ENCODE measurements around the gene DHRS1.

Gene DHRS1

DNA sequence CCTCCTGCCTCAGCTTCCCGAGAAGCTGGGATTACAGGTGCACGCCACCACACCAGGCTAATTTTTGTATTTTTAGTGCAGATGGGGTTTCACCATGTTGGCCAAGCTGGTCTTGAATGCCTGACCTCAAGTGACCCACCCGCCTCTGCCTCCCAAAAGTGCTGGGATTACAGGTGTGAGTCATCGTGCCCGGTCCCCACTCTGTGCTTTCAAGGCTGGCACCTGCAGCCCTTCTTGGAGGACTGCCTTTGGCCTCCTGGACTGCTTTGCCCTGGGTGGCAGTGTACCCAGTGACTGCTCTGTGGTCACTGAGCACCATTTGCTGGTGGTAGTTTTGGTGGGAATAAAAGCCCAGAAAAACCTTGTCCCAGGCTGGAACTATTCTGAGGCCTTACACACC is 12.6 kb downstream of the DHRS1 start:
- no peaks in the 10 kb centered on the region for H3K27me3 ChIP-seq (ENCODE audit: insufficient read depth, low read length, poor library complexity, severe bottlenecking)

DNA sequence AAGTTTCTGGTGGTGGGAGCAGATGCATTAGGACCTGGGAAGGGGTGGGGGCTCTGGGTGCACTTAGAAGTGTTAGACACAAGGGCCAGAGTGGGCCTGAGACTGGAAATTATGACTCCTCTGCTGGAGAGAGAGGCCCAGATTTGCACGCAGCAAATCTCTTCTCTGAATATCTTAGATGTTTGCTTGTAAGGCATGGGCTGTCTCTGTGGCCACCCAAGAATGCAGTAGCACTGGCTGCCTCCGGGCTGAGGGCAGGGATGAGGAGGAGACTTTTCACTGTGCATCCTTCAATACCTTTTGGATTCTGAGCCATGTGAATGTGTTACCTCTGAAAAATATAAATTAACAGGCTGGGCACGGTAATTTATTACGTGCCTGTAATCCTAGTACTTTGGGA is 14.2 kb downstream of the DHRS1 start:
- no peaks in the 10 kb centered on the region for H3K79me2 ChIP-seq (ENCODE audit: insufficient read depth, low read length)
- no peak overlapping the region for H3K4me3 ChIP-seq (ENCODE audit: low read length, poor library complexity, severe bottlenecking)
- H3K4me2 ChIP-seq (ENCODE audit: low read depth, low read length, poor library complexity, severe bottlenecking): no peak overlapping the region
- no peaks in the 10 kb centered on the region for H3K27me3 ChIP-seq (ENCODE audit: insufficient read depth, low read length, poor library complexity, severe bottlenecking)
- H3K4me1 ChIP-seq (ENCODE audit: insufficient read depth, low read length, poor library complexity, severe bottlenecking): no peaks in the 10 kb centered on the region
- H3K9me2 ChIP-seq (replicated peaks; ENCODE audit: low read depth, low read length): no peaks in the 10 kb centered on the region
- no peaks in the 10 kb centered on the region for H3F3A ChIP-seq (ENCODE audit: low read depth)
- H3K9me3 ChIP-seq (ENCODE audit: insufficient read depth, low read depth, low read length): no peaks in the 10 kb centered on the region
- H4K20me1 ChIP-seq (ENCODE audit: insufficient read depth, low read length, poor library complexity, severe bottlenecking): no peaks in the 10 kb centered on the region
- peaks cover 2% of the 10 kb centered on the region; the same call in 1 of the 2 replicates for H3K36me3 ChIP-seq (ENCODE audit: insufficient read depth, low read length)
- no peak overlapping the region for H3K9ac ChIP-seq (ENCODE audit: low read depth, low read length, poor library complexity, severe bottlenecking)
- H2AFZ ChIP-seq (ENCODE audit: low read length): no peak overlapping the region
- TF ChIP-seq EZH2phosphoT487 (IDR thresholded peaks at IDR 0.05; ENCODE audit: borderline replicate concordance): no peak
- TF ChIP-seq, protein P1, sequence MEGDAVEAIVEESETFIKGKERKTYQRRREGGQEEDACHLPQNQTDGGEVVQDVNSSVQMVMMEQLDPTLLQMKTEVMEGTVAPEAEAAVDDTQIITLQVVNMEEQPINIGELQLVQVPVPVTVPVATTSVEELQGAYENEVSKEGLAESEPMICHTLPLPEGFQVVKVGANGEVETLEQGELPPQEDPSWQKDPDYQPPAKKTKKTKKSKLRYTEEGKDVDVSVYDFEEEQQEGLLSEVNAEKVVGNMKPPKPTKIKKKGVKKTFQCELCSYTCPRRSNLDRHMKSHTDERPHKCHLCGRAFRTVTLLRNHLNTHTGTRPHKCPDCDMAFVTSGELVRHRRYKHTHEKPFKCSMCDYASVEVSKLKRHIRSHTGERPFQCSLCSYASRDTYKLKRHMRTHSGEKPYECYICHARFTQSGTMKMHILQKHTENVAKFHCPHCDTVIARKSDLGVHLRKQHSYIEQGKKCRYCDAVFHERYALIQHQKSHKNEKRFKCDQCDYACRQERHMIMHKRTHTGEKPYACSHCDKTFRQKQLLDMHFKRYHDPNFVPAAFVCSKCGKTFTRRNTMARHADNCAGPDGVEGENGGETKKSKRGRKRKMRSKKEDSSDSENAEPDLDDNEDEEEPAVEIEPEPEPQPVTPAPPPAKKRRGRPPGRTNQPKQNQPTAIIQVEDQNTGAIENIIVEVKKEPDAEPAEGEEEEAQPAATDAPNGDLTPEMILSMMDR (conservative IDR thresholded peaks at IDR 0.05; ENCODE audit: low read length): no peak

More for the DNA sequence above, 12.6 kb downstream of the DHRS1 start:
- no peaks in the 10 kb centered on the region for H3K79me2 ChIP-seq (ENCODE audit: insufficient read depth, low read length)
- no peak overlapping the region for H3K4me3 ChIP-seq (ENCODE audit: low read length, poor library complexity, severe bottlenecking)
- no peaks in the 10 kb centered on the region for H4K20me1 ChIP-seq (ENCODE audit: insufficient read depth, low read length, poor library complexity, severe bottlenecking)
- no peak overlapping the region for H3K9ac ChIP-seq (ENCODE audit: low read depth, low read length, poor library complexity, severe bottlenecking)
- no peaks in the 10 kb centered on the region for H3F3A ChIP-seq (ENCODE audit: low read depth)
- peaks cover 4% of the 10 kb centered on the region; the same call in 1 of the 2 replicates for H3K36me3 ChIP-seq (ENCODE audit: insufficient read depth, low read length)
- H3K9me2 ChIP-seq (replicated peaks; ENCODE audit: low read depth, low read length): no peaks in the 10 kb centered on the region
- TF ChIP-seq EZH2phosphoT487 (IDR thresholded peaks at IDR 0.05; ENCODE audit: borderline replicate concordance): no peak
- TF ChIP-seq, protein P1 (conservative IDR thresholded peaks at IDR 0.05; ENCODE audit: low read length): no peak
- no peak overlapping the region for H2AFZ ChIP-seq (ENCODE audit: low read length)
- H3K9me3 ChIP-seq (ENCODE audit: insufficient read depth, low read depth, low read length): no peaks in the 10 kb centered on the region
- no peaks in the 10 kb centered on the region for H3K4me1 ChIP-seq (ENCODE audit: insufficient read depth, low read length, poor library complexity, severe bottlenecking)
- H3K4me2 ChIP-seq (ENCODE audit: low read depth, low read length, poor library complexity, severe bottlenecking): no peak overlapping the region

DNA sequence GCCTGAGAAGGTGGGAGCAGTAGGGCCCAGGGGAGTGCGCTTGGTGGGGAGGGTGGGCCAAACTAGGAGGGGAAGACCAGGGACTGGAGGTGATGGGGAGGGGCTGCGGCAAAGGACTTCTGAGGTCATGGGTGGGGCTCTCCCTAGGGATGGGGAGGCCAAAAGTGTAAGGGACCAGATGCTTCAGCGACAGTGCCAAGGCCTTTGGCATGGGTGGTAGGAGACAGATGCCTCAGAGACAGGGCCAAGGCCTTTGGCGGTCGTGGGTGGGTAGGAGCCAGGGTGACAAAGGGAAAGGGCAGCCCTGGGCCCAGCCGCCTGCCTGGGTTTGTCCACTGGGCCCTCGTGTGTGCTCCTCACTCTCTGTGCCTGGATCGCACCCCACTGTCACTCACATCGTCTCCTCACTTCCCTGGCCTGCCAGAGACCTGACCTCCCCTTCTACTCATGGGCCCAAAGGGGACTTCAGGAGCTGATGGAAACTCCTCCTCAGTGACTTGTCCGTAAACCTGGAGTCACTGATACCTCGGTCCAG is 15.0 kb downstream of the DHRS1 start:
- TF ChIP-seq, protein P1 (conservative IDR thresholded peaks at IDR 0.05; ENCODE audit: low read length): no peak
- TF ChIP-seq EZH2phosphoT487 (IDR thresholded peaks at IDR 0.05; ENCODE audit: borderline replicate concordance): no peak
- Histone ChIP-seq H3K36me3 (ENCODE audit: insufficient read depth, low read length) (no peaks in the 10 kb centered on the region), H4K20me1 (ENCODE audit: insufficient read depth, low read length, poor library complexity, severe bottlenecking) (no peaks in the 10 kb centered on the region), H3K79me2 (ENCODE audit: insufficient read depth, low read length) (no peaks in the 10 kb centered on the region), H3K9me2 (replicated peaks; ENCODE audit: low read depth, low read length) (no peaks in the 10 kb centered on the region), H3K27me3 (ENCODE audit: insufficient read depth, low read length, poor library complexity, severe bottlenecking) (no peaks in the 10 kb centered on the region), H3K9me3 (ENCODE audit: insufficient read depth, low read depth, low read length) (no peaks in the 10 kb centered on the region), H3K4me2 (ENCODE audit: low read depth, low read length, poor library complexity, severe bottlenecking) (no peak overlapping the region), H3F3A (ENCODE audit: low read depth) (no peaks in the 10 kb centered on the region), H3K4me1 (ENCODE audit: insufficient read depth, low read length, poor library complexity, severe bottlenecking) (no peaks in the 10 kb centered on the region), H2AFZ (ENCODE audit: low read length) (no peak overlapping the region), H3K4me3 (ENCODE audit: low read length, poor library complexity, severe bottlenecking) (no peak overlapping the region), H3K9ac (ENCODE audit: low read depth, low read length, poor library complexity, severe bottlenecking) (no peak overlapping the region)

Measured in Loucy (cell line).